Gastrocnemius medialis (tissue), 4 donors: ENCODE measurements around the gene SHANK3. TPM values are rescaled to one million over a fixed set of nuclear protein-coding genes. Genes with fewer than 3 reads are reported as not detected.

Source experiments
- ATAC-seq, 2 donors: fragments of 150-250 bp; one replicate each; pipeline ENCODE4 v1.9.1; 2016
- DNase-seq, 2 donors: peaks; one replicate each; pipeline ENCODE4 v3.0.0-alpha.2; 2019
- H3K27ac ChIP-seq, 4 donors: fragments of 200-600 bp; sonication (generic); 1 replicate in 1 of 4; 2 replicates in 3 of 4; pipeline ENCODE4 v1.5.1; 2016 to 2018; ENCODE audit warnings: mild to moderate bottlenecking in 2 of 4, moderate library complexity in 1 of 4
- H3K27me3 ChIP-seq, 3 donors: fragments of 200-600 bp; sonication (generic) in 2 of 3; 1 replicate in 1 of 3; 2 replicates in 2 of 3; pipeline versions ENCODE4 v1.5.1 to v1.6.0; 2016 to 2019; ENCODE audit warnings: mild to moderate bottlenecking in 1 of 3, moderate library complexity in 1 of 3
- H3K36me3 ChIP-seq, 2 donors: fragments of 200-600 bp; sonication (generic) in 1 of 2; one replicate each; pipeline ENCODE4 v1.5.1; 2017 to 2018
- H3K4me1 ChIP-seq, 2 donors: fragments of 200-600 bp; sonication (generic) in 1 of 2; one replicate each; pipeline ENCODE4 v1.5.1; 2016 to 2017; ENCODE audit warnings: mild to moderate bottlenecking in 2 of 2
- H3K4me3 ChIP-seq, 4 donors: fragments of 200-600 bp; sonication (generic) in 3 of 4; 1 replicate in 1 of 4; 2 replicates in 3 of 4; pipeline ENCODE4 v1.5.1; 2016 to 2019; ENCODE audit warnings: mild to moderate bottlenecking in 2 of 4
- H3K9me3 ChIP-seq, 3 donors: fragments of 200-600 bp; sonication (generic) in 2 of 3; 1 replicate in 1 of 3; 2 replicates in 2 of 3; pipeline ENCODE4 v1.5.1; 2016 to 2019
- CTCF ChIP-seq, 5 experiments: fragments of 450-650 bp in 3 of 5; fragments of 200-600 bp in 2 of 5; sonication (generic) in 2 of 5; IDR thresholded peaks in 4 of 5; conservative IDR thresholded peaks in 1 of 5; 1 replicate in 4 of 5; 2 replicates in 1 of 5; pipeline ENCODE4 v1.5.1; 2016 to 2019; ENCODE audit warnings: antibody characterized with exemption in 5 of 5, mild to moderate bottlenecking in 3 of 5, moderate library complexity in 3 of 5
- POLR2A ChIP-seq, 2 donors: fragments of 450-650 bp; IDR thresholded peaks; one replicate each; pipeline ENCODE4 v1.6.1; 2017; ENCODE audit warnings: antibody characterized with exemption in 2 of 2, mild to moderate bottlenecking in 2 of 2, moderate library complexity in 2 of 2
- in situ Hi-C, 4 donors: fragments of 200-750 bp; cut with MboI; loops; one replicate each; pipeline versions ENCODE4 v1.15.0 to v1.8.0; 2017; ENCODE audit warnings: low sequenced_read_pairs in 4 of 4
- intact Hi-C: fragments of 100-400 bp; cut with DNase I; formaldehyde crosslinking; loops from one replicate; pipeline ENCODE4 v1.15.1; 2023; ENCODE audit warnings: low total_unique reads
- total RNA-seq, 4 donors: library from RNA; depleted of rRNA; stranded (reverse); fragments of >200 nt; gene quantifications; one replicate each; pipeline versions ENCODE4 v1.1.0 to v1.2.3, GENCODE V29; 2016

The SHANK3 gene
- total RNA-seq, 4 donors from 2014 or later: 3.8 to 9.8 (median 5.1) TPM

- Histone ChIP-seq H3K4me3 (no peak overlapping the region), H3K27ac (peak overlapping the region in 1 of 4 donors; percentile 68), H3K36me3 (no peaks in the 10 kb centered on the region), H3K27me3 (peaks cover 0 to 7% (median 7%) of the 10 kb centered on the region in 3 donors), H3K4me1 (peaks cover 5 to 21% of the 10 kb centered on the region in 2 donors), H3K9me3 (no peaks in the 10 kb centered on the region)
- intact Hi-C loops: no loop called here
- DNase-seq: no peak
- in situ Hi-C loops: no loop called here
- no peak for ATAC-seq
- no peak for TF ChIP-seq POLR2A (IDR thresholded peaks at IDR 0.05)
- no peak for TF ChIP-seq CTCF (IDR thresholded peaks at IDR 0.05 in 4 of 5, conservative IDR thresholded peaks at IDR 0.05 in 1 of 5)
These were observed 43.8 kb downstream of the SHANK3 start for GRCh38 chr22:50716290-50717024.

- no peaks in the 10 kb centered on the region for H3K36me3 ChIP-seq
- TF ChIP-seq CTCF (IDR thresholded peaks at IDR 0.05 in 4 of 5, conservative IDR thresholded peaks at IDR 0.05 in 1 of 5): peak in 1 of 5 experiments; percentile 21
- no peak for TF ChIP-seq POLR2A (IDR thresholded peaks at IDR 0.05)
- intact Hi-C loops (no loop called here), in situ Hi-C loops (no loop called here)
- peaks cover 0 to 13% (median 9%) of the 10 kb centered on the region in 3 donors for H3K27me3 ChIP-seq
- ATAC-seq (peak; percentile 55 to 70), DNase-seq (peak; percentile 43 to 60)
- peak overlapping the region in 1 of 4 donors; percentile 68 for H3K27ac ChIP-seq
- H3K4me3 ChIP-seq: no peak overlapping the region
- H3K4me1 ChIP-seq: peaks cover 11 to 27% of the 10 kb centered on the region in 2 donors
- H3K9me3 ChIP-seq: no peaks in the 10 kb centered on the region
These were observed 45.2 kb downstream of the SHANK3 start for GRCh38 chr22:50717709-50718351.

GRCh38 chr22:50718352-50718709, 45.7 kb downstream of the SHANK3 start:
- DNase-seq (no peak), ATAC-seq (no peak)
- Histone ChIP-seq H3K27ac (peak overlapping the region in 1 of 4 donors; percentile 64), H3K9me3 (no peaks in the 10 kb centered on the region), H3K27me3 (peaks cover 0 to 13% (median 9%) of the 10 kb centered on the region in 3 donors), H3K4me3 (no peak overlapping the region), H3K36me3 (no peaks in the 10 kb centered on the region), H3K4me1 (peaks cover 11 to 27% of the 10 kb centered on the region in 2 donors)
- TF ChIP-seq CTCF (IDR thresholded peaks at IDR 0.05 in 4 of 5, conservative IDR thresholded peaks at IDR 0.05 in 1 of 5): no peak
- intact Hi-C loops (no loop called here), in situ Hi-C loops (no loop called here)

- no peak for TF ChIP-seq CTCF (IDR thresholded peaks at IDR 0.05 in 4 of 5, conservative IDR thresholded peaks at IDR 0.05 in 1 of 5)
- TF ChIP-seq POLR2A (IDR thresholded peaks at IDR 0.05): no peak
- Histone ChIP-seq H3K36me3 (no peaks in the 10 kb centered on the region), H3K9me3 (no peaks in the 10 kb centered on the region)
These were observed 47.2 kb downstream of the SHANK3 start for GRCh38 chr22:50719814-50720300.

More at GRCh38 chr22:50719814-50720300, 47.2 kb downstream of the SHANK3 start:
- no peak for DNase-seq
- H3K4me3 ChIP-seq: no peak overlapping the region
- peaks cover 11 to 27% of the 10 kb centered on the region in 2 donors for H3K4me1 ChIP-seq
- H3K27me3 ChIP-seq: peaks cover 0 to 13% (median 9%) of the 10 kb centered on the region in 3 donors
- in situ Hi-C loops (no loop called here), intact Hi-C loops (no loop called here)
- ATAC-seq: no peak
- H3K27ac ChIP-seq: no peak overlapping the region
